Measurements from ENCODE around the gene C4BPA.

GRCh38 chr1:207085887-207086286 lies 18.1 kb upstream of the C4BPA start:
- no peak for TF ChIP-seq CTCF (IDR thresholded peaks at IDR 0.05)
- TF ChIP-seq POLR2A (IDR thresholded peaks at IDR 0.05): no peak

All from uterus (tissue), 2 donors.